CD4-positive, CD25-positive, alpha-beta regulatory T cell (primary cell): ENCODE measurements around the gene ARF5. TPM values are rescaled to one million over a fixed set of nuclear protein-coding genes. Genes with fewer than 3 reads are reported as not detected.

ENCODE experiments used
- ATAC-seq, 2 donors: fragments of 150-1000 bp; cut with Tn5 transposase; one replicate each; pipeline ENCODE4 v1.10.0; 2021; ENCODE audit warnings: low read depth in 2 of 2, moderate number of reproducible peaks in 2 of 2, moderate library complexity in 1 of 2
- DNase-seq, 3 donors: peaks; one replicate each; pipeline versions ENCODE4 v3.0.0 to v3.0.0-alpha.2; 2012 to 2022; ENCODE audit warnings: mixed read lengths in 1 of 3
- H3K27ac ChIP-seq: one replicate; pipeline ENCODE4 v1.7.0; 2013; ENCODE audit warnings: mild to moderate bottlenecking, low read length; ENCODE audit not compliant: insufficient read depth, poor library complexity, severe bottlenecking
- H3K27me3 ChIP-seq: one replicate; pipeline ENCODE4 v1.7.0; 2013; ENCODE audit warnings: low read length; ENCODE audit not compliant: control insufficient read depth, insufficient read depth
- H3K36me3 ChIP-seq: one replicate; pipeline ENCODE4 v1.7.0; 2013; ENCODE audit warnings: mild to moderate bottlenecking, low read length, moderate library complexity; ENCODE audit not compliant: control insufficient read depth, insufficient read depth
- H3K4me1 ChIP-seq: 2 replicates; pipeline ENCODE4 v1.7.0; 2013; ENCODE audit warnings: mild to moderate bottlenecking, low read length; ENCODE audit not compliant: insufficient read depth, control insufficient read depth, poor library complexity, severe bottlenecking
- H3K4me3 ChIP-seq: one replicate; pipeline ENCODE4 v1.7.0; 2013; ENCODE audit warnings: low read depth, mild to moderate bottlenecking, low read length, moderate library complexity
- H3K9me3 ChIP-seq, 2 experiments: 1 replicate in 1 of 2; 2 replicates in 1 of 2; pipeline ENCODE4 v1.7.0; 2013; ENCODE audit warnings: low read length in 2 of 2, mild to moderate bottlenecking in 1 of 2, moderate library complexity in 1 of 2; ENCODE audit not compliant: control insufficient read depth in 2 of 2
- H3K27ac Mint-ChIP-seq, 3 donors: one replicate each; pipeline ENCODE4 v1.8.0; 2020 to 2022; ENCODE audit warnings: mild to moderate bottlenecking in 3 of 3, mixed read lengths in 3 of 3, moderate library complexity in 2 of 3
- H3K27me3 Mint-ChIP-seq: one replicate; pipeline ENCODE4 v1.8.0; 2022; ENCODE audit warnings: mild to moderate bottlenecking, mixed read lengths
- H3K36me3 Mint-ChIP-seq: one replicate; pipeline ENCODE4 v1.8.0; 2020; ENCODE audit warnings: mixed read lengths
- H3K4me1 Mint-ChIP-seq, 4 donors: one replicate each; pipeline ENCODE4 v1.8.0; 2020 to 2022; ENCODE audit warnings: mixed read lengths in 4 of 4, mild to moderate bottlenecking in 1 of 4
- H3K4me3 Mint-ChIP-seq, 4 donors: one replicate each; pipeline ENCODE4 v1.8.0; 2020 to 2022; ENCODE audit warnings: mild to moderate bottlenecking in 4 of 4, mixed read lengths in 4 of 4, moderate library complexity in 3 of 4
- H3K9me3 Mint-ChIP-seq, 7 donors: one replicate each; pipeline ENCODE4 v1.8.0; 2020 to 2022; ENCODE audit warnings: mixed read lengths in 7 of 7, mild to moderate bottlenecking in 3 of 7, moderate library complexity in 2 of 7
- polyA plus RNA-seq, 4 donors: library from polyadenylated mRNA; unstranded; fragments of 300-500 nt; fragmentation: Illumina TruSeq; gene quantifications; one replicate each; pipeline ENCODE4 v1.2.3, GENCODE V29; 2021
- total RNA-seq: library from RNA; stranded (reverse); gene quantifications from one replicate; pipeline ENCODE4 v1.2.3, GENCODE V29; 2022

ARF5 gene
- total and polyA plus RNA-seq, 5 donors from 2014 or later, result 101 to 223 (median 189) TPM

DNA sequence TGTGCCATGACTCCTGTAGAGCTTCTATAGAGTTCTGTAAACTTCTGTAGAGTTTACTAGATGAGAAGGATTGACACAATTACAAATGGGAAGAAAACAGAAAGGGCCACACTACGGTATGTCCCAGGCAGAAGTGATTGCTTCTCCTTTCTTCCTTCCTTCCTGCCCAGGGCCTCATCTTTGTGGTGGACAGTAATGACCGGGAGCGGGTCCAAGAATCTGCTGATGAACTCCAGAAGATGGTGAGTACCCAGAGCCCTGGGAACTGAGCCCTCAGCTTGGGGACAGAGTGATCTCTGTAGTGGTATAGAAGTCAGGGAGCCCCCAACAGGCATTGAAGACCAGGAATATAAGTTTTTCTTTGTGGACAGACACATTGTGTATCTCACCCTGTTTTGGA lies 1.7 kb downstream of the ARF5 start:
- Mint-ChIP-seq H3K27me3 (peaks cover 4% of the 10 kb centered on the region), H3K36me3 (peaks cover 11% of the 10 kb centered on the region), H3K9me3 (peaks cover 0 to 1% (median 0%) of the 10 kb centered on the region in 7 donors), H3K27ac (peak overlapping the region; percentile 65 to 96 (median 82)), H3K4me1 (peaks cover 9 to 44% (median 32%) of the 10 kb centered on the region in 4 donors), H3K4me3 (peak overlapping the region; percentile 93 to 99 (median 98))
- H3K4me1 ChIP-seq, result peaks cover 30% of the 10 kb centered on the region
- no peak overlapping the region for H3K27ac ChIP-seq
- H3K36me3 ChIP-seq, result peaks cover 13% of the 10 kb centered on the region
- no peak overlapping the region for H3K4me3 ChIP-seq
- H3K9me3 ChIP-seq, result no peaks in the 10 kb centered on the region
- DNase-seq (no peak), ATAC-seq (no peak)
- H3K27me3 ChIP-seq, result no peaks in the 10 kb centered on the region

DNA sequence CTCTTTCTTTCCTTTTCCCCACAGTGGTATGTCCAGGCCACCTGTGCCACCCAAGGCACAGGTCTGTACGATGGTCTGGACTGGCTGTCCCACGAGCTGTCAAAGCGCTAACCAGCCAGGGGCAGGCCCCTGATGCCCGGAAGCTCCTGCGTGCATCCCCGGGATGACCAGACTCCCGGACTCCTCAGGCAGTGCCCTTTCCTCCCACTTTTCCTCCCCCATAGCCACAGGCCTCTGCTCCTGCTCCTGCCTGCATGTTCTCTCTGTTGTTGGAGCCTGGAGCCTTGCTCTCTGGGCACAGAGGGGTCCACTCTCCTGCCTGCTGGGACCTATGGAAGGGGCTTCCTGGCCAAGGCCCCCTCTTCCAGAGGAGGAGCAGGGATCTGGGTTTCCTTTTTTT lies 3.0 kb downstream of the ARF5 start:
- no peaks in the 10 kb centered on the region for H3K27me3 ChIP-seq
- no peak for ATAC-seq
- no peak for DNase-seq
- Mint-ChIP-seq H3K27ac (no peak overlapping the region), H3K36me3 (peaks cover 11% of the 10 kb centered on the region), H3K9me3 (peaks cover 0 to 1% (median 0%) of the 10 kb centered on the region in 7 donors), H3K4me1 (peaks cover 9 to 35% (median 26%) of the 10 kb centered on the region in 4 donors), H3K4me3 (peak overlapping the region; percentile 42 to 81 (median 50)), H3K27me3 (peaks cover 4% of the 10 kb centered on the region)
- H3K4me1 ChIP-seq, result peaks cover 23% of the 10 kb centered on the region
- peaks cover 13% of the 10 kb centered on the region for H3K36me3 ChIP-seq
- no peak overlapping the region for H3K27ac ChIP-seq
- no peaks in the 10 kb centered on the region for H3K9me3 ChIP-seq
- H3K4me3 ChIP-seq, result no peak overlapping the region

DNA sequence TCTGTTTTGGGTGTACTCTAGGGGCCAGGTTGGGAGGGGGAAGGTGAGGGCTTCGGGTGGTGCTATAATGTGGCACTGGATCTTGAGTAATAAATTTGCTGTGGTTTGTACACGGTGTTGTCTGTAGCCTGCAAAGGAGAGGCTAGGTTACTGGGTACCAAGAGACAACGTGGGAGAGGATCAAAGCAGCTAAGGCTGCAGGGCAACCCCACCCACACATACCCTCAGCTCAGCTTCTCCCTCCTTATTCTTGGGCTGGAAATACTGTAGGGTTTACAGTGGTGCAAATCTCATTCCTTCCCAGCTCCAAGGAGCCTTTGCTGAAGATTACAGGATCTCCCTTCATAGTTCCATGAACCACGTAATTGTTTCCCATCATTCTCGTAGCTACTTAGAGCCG lies 3.4 kb downstream of the ARF5 start:
- H3K27me3 Mint-ChIP-seq, result peaks cover 4% of the 10 kb centered on the region
- H3K9me3 ChIP-seq, result no peaks in the 10 kb centered on the region
- DNase-seq, result no peak
- no peak for ATAC-seq
- peaks cover 23% of the 10 kb centered on the region for H3K4me1 ChIP-seq
- H3K27me3 ChIP-seq, result no peaks in the 10 kb centered on the region
- H3K27ac Mint-ChIP-seq, result no peak overlapping the region
- peaks cover 11% of the 10 kb centered on the region for H3K36me3 Mint-ChIP-seq
- H3K4me1 Mint-ChIP-seq, result peaks cover 9 to 31% (median 22%) of the 10 kb centered on the region in 4 donors
- H3K4me3 Mint-ChIP-seq, result peak overlapping the region; percentile 42 to 81 (median 50)
- no peak overlapping the region for H3K4me3 ChIP-seq
- peaks cover 0 to 1% (median 0%) of the 10 kb centered on the region in 7 donors for H3K9me3 Mint-ChIP-seq
- H3K36me3 ChIP-seq, result peaks cover 13% of the 10 kb centered on the region
- no peak overlapping the region for H3K27ac ChIP-seq

DNA sequence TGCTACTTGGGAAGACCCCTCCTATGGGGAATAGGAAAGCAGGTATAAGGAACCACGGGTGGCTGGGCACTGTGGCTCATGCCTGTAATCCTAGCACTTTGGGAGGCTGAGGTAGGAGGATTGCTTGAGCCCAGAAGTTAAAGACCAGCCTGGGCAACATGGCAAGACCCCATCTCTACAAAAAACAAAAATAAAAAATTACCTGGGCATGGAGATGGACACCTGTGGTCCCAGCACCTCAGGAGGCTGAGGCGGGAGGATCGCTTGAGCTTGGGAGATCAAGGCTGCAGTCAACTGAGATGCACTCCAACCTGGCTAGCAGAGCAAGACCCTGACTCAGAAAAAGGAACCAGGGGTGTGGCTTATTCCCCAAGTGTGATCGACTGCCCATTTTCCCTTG lies 4.3 kb downstream of the ARF5 start:
- H3K36me3 ChIP-seq, result peaks cover 13% of the 10 kb centered on the region
- Mint-ChIP-seq H3K4me1 (peaks cover 9 to 27% (median 16%) of the 10 kb centered on the region in 4 donors), H3K4me3 (no peak overlapping the region), H3K27me3 (no peaks in the 10 kb centered on the region), H3K27ac (no peak overlapping the region), H3K36me3 (peaks cover 11% of the 10 kb centered on the region), H3K9me3 (peaks cover 0 to 1% (median 0%) of the 10 kb centered on the region in 7 donors)
- H3K27ac ChIP-seq, result no peak overlapping the region
- peaks cover 20% of the 10 kb centered on the region for H3K4me1 ChIP-seq
- H3K4me3 ChIP-seq, result no peak overlapping the region
- H3K9me3 ChIP-seq, result no peaks in the 10 kb centered on the region
- H3K27me3 ChIP-seq, result no peaks in the 10 kb centered on the region
- DNase-seq (no peak), ATAC-seq (no peak)

- Histone ChIP-seq H3K27ac (no peak overlapping the region), H3K27me3 (no peaks in the 10 kb centered on the region), H3K36me3 (peaks cover 13% of the 10 kb centered on the region), H3K4me1 (peaks cover 5% of the 10 kb centered on the region), H3K4me3 (no peak overlapping the region), H3K9me3 (no peaks in the 10 kb centered on the region)
- H3K27ac Mint-ChIP-seq, result peak overlapping the region in 1 of 3 donors; percentile 52
- ATAC-seq, result no peak
- no peaks in the 10 kb centered on the region for H3K9me3 Mint-ChIP-seq
- H3K4me3 Mint-ChIP-seq, result no peak overlapping the region
- H3K36me3 Mint-ChIP-seq, result peaks cover 11% of the 10 kb centered on the region
- no peak for DNase-seq
- H3K27me3 Mint-ChIP-seq, result peaks cover 4% of the 10 kb centered on the region
- peaks cover 5 to 18% (median 9%) of the 10 kb centered on the region in 4 donors for H3K4me1 Mint-ChIP-seq
These were observed 6.3 kb downstream of the ARF5 start for GRCh38 chr7:127594490-127594889.

- H3K27ac ChIP-seq, result no peak overlapping the region
- ATAC-seq (no peak), DNase-seq (no peak)
- Mint-ChIP-seq H3K27ac (no peak overlapping the region), H3K36me3 (peaks cover 15% of the 10 kb centered on the region), H3K9me3 (no peaks in the 10 kb centered on the region), H3K4me3 (no peak overlapping the region), H3K4me1 (peaks cover 0 to 7% (median under 1%) of the 10 kb centered on the region in 4 donors), H3K27me3 (peaks cover 4% of the 10 kb centered on the region)
- no peaks in the 10 kb centered on the region for H3K27me3 ChIP-seq
- no peaks in the 10 kb centered on the region for H3K9me3 ChIP-seq
- H3K36me3 ChIP-seq, result peaks cover 11% of the 10 kb centered on the region
- no peaks in the 10 kb centered on the region for H3K4me1 ChIP-seq
- no peak overlapping the region for H3K4me3 ChIP-seq
These were observed 7.5 kb downstream of the ARF5 start for GRCh38 chr7:127595737-127596136.

GRCh38 chr7:127598318-127598717 lies 10.1 kb downstream of the ARF5 start:
- DNase-seq (peak in 1 of 3 donors; percentile 6), ATAC-seq (no peak)
- peaks cover 11% of the 10 kb centered on the region for H3K36me3 Mint-ChIP-seq
- peaks cover 8% of the 10 kb centered on the region for H3K27me3 Mint-ChIP-seq
- H3K36me3 ChIP-seq, result no peaks in the 10 kb centered on the region
- no peak overlapping the region for H3K27ac ChIP-seq
- H3K27ac Mint-ChIP-seq, result no peak overlapping the region
- H3K4me3 ChIP-seq, result no peak overlapping the region
- H3K4me1 Mint-ChIP-seq, result no peaks in the 10 kb centered on the region
- no peaks in the 10 kb centered on the region for H3K4me1 ChIP-seq
- H3K9me3 ChIP-seq, result no peaks in the 10 kb centered on the region
- H3K9me3 Mint-ChIP-seq, result no peaks in the 10 kb centered on the region
- no peak overlapping the region for H3K4me3 Mint-ChIP-seq
- H3K27me3 ChIP-seq, result no peaks in the 10 kb centered on the region

- DNase-seq (no peak), ATAC-seq (no peak)
- Histone ChIP-seq H3K27me3 (no peaks in the 10 kb centered on the region), H3K4me1 (no peaks in the 10 kb centered on the region), H3K36me3 (no peaks in the 10 kb centered on the region), H3K27ac (no peak overlapping the region), H3K9me3 (no peaks in the 10 kb centered on the region), H3K4me3 (no peak overlapping the region)
- Mint-ChIP-seq H3K4me1 (no peaks in the 10 kb centered on the region), H3K9me3 (no peaks in the 10 kb centered on the region), H3K27ac (no peak overlapping the region), H3K27me3 (peaks cover 8% of the 10 kb centered on the region), H3K4me3 (no peak overlapping the region), H3K36me3 (peaks cover 11% of the 10 kb centered on the region)
These were observed 12.7 kb downstream of the ARF5 start for GRCh38 chr7:127600885-127601284.
